Keratinocyte (primary cell): ENCODE measurements around the gene CLSTN2. TPM values are rescaled to one million over a fixed set of nuclear protein-coding genes. Genes with fewer than 3 reads are reported as not detected.

Experiments
- DNase-seq: peaks from one replicate; pipeline ENCODE4 v3.0.0-alpha.2; 2011; ENCODE audit warnings: low read depth, missing footprints, low spot score
- FAIRE-seq: peaks from 2 replicates; lab custom pipeline; 2011; peaks lifted over from hg19 to GRCh38; lab: Jason Lieb, UNC
- H2AFZ ChIP-seq: 2 replicates; pipeline ENCODE4 v1.6.0; 2012; ENCODE audit warnings: low read length, control low read depth, inconsistent platforms; ENCODE audit not compliant: control insufficient read depth
- H3K27ac ChIP-seq: 2 replicates; pipeline ENCODE4 v1.5.1; 2011; ENCODE audit warnings: low read length; ENCODE audit not compliant: control insufficient read depth, insufficient read depth
- H3K27me3 ChIP-seq: 3 replicates; pipeline ENCODE4 v1.6.0; 2011; ENCODE audit warnings: low read length; ENCODE audit not compliant: control insufficient read depth, insufficient read depth; ENCODE audit errors: extremely low read depth
- H3K36me3 ChIP-seq, 2 experiments: 2 replicates in 1 of 2; 3 replicates in 1 of 2; pipeline ENCODE4 v1.5.1; 2011; ENCODE audit warnings: low read length in 2 of 2, mild to moderate bottlenecking in 1 of 2; ENCODE audit not compliant: control insufficient read depth in 2 of 2, insufficient read depth in 2 of 2; ENCODE audit errors: extremely low read depth in 1 of 2
- H3K4me1 ChIP-seq: 3 replicates; pipeline ENCODE4 v1.5.1; 2011; ENCODE audit warnings: low read length; ENCODE audit not compliant: control insufficient read depth, insufficient read depth; ENCODE audit errors: extremely low read depth
- H3K4me2 ChIP-seq: 3 replicates; pipeline ENCODE4 v1.6.0; 2011; ENCODE audit warnings: low read depth, low read length; ENCODE audit not compliant: control insufficient read depth, insufficient read depth; ENCODE audit errors: extremely low read depth
- H3K4me3 ChIP-seq, 3 experiments: fragments of 200-600 bp in 1 of 3; sonication (generic) in 1 of 3; 2 replicates in 2 of 3; 3 replicates in 1 of 3; pipeline ENCODE4 v1.5.1; 2011 to 2016; ENCODE audit warnings: low read length in 3 of 3, mild to moderate bottlenecking in 3 of 3, control low read depth in 2 of 3, inconsistent platforms in 1 of 3, low read depth in 1 of 3, mixed read lengths in 1 of 3, mixed run types in 1 of 3, moderate library complexity in 1 of 3; ENCODE audit not compliant: control insufficient read depth in 2 of 3, insufficient read depth in 2 of 3; ENCODE audit errors: extremely low read depth in 1 of 3
- H3K79me2 ChIP-seq: 2 replicates; pipeline ENCODE4 v1.6.0; 2012; ENCODE audit warnings: low read length; ENCODE audit not compliant: control insufficient read depth, insufficient read depth
- H3K9ac ChIP-seq: 3 replicates; pipeline ENCODE4 v1.6.0; 2011; ENCODE audit warnings: low read length; ENCODE audit not compliant: control insufficient read depth, insufficient read depth; ENCODE audit errors: extremely low read depth
- H3K9me1 ChIP-seq: 3 replicates; pipeline ENCODE4 v1.6.0; 2011; ENCODE audit warnings: low read length; ENCODE audit not compliant: control insufficient read depth, insufficient read depth; ENCODE audit errors: extremely low read depth
- H3K9me3 ChIP-seq: 2 replicates; pipeline ENCODE4 v1.5.1; 2012; ENCODE audit warnings: low read depth, low read length; ENCODE audit not compliant: control insufficient read depth
- H4K20me1 ChIP-seq: 3 replicates; pipeline ENCODE4 v1.6.0; 2011; ENCODE audit warnings: low read length; ENCODE audit not compliant: control insufficient read depth, insufficient read depth; ENCODE audit errors: extremely low read depth
- CTCF ChIP-seq, 3 experiments: IDR thresholded peaks in 1 of 3; conservative IDR thresholded peaks in 1 of 3; optimal IDR thresholded peaks in 1 of 3; 2 replicates in 2 of 3; 3 replicates in 1 of 3; pipeline versions ENCODE3 to v1.5.1; 2011; ENCODE audit warnings: low read length in 3 of 3, mild to moderate bottlenecking in 3 of 3, moderate library complexity in 2 of 3, control low read depth in 1 of 3, inconsistent platforms in 1 of 3; ENCODE audit not compliant: insufficient read depth in 2 of 3; ENCODE audit errors: extremely low read depth in 1 of 3
- EZH2 ChIP-seq: IDR thresholded peaks from one replicate; pipeline ENCODE4 v1.6.1; 2012; ENCODE audit warnings: inconsistent platforms, mild to moderate bottlenecking, low read length, moderate library complexity
- dilution Hi-C: fragments of 300-500 bp; cut with MboI; formaldehyde crosslinking; loops from one replicate; pipeline ENCODE4 v1.7.0; 2020; ENCODE audit warnings: low sequenced_read_pairs; ENCODE audit not compliant: extremely low pct_ligation_motif_present
- polyA plus RNA-seq, 5 experiments: library from polyadenylated mRNA; depleted of rRNA in 3 of 5; stranded (reverse) in 3 of 5; stranded (forward) in 1 of 5; unstranded in 1 of 5; fragments of >200 nt; gene quantifications; 1 replicate in 1 of 5; 2 replicates in 3 of 5; 3 replicates in 1 of 5; pipeline versions ENCODE4 v1.2.1 to v1.2.3, GENCODE V29; 2011 to 2012; ENCODE audit warnings: missing spikeins in 2 of 5, low read depth in 1 of 5, low replicate concordance in 1 of 5

CLSTN2 gene
- polyA plus RNA-seq, 1 donor (not counting 4 experiments of a cell fraction or from before 2014, with no cell fraction given): 0.09 TPM

- dilution Hi-C loops: no loop called here
- no peaks in the 10 kb centered on the region for H3K9me3 ChIP-seq
- H3K9ac ChIP-seq: no peak overlapping the region
- peaks cover 10% of the 10 kb centered on the region for H3K4me1 ChIP-seq
- no peaks in the 10 kb centered on the region for H4K20me1 ChIP-seq
- H3K27me3 ChIP-seq: no peaks in the 10 kb centered on the region
- no peak overlapping the region for H3K4me3 ChIP-seq
- DNase-seq (no peak), FAIRE-seq (peak; percentile 82)
- H3K4me2 ChIP-seq: no peak overlapping the region
- no peak for TF ChIP-seq EZH2
- no peaks in the 10 kb centered on the region for H3K9me1 ChIP-seq
- peak overlapping the region; percentile 15 for H3K27ac ChIP-seq
- no peaks in the 10 kb centered on the region for H3K79me2 ChIP-seq
- H3K36me3 ChIP-seq: no peaks in the 10 kb centered on the region
- H2AFZ ChIP-seq: no peak overlapping the region
These were observed 409.7 kb downstream of the CLSTN2 start for GRCh38 chr3:140344601-140345205.

DNA sequence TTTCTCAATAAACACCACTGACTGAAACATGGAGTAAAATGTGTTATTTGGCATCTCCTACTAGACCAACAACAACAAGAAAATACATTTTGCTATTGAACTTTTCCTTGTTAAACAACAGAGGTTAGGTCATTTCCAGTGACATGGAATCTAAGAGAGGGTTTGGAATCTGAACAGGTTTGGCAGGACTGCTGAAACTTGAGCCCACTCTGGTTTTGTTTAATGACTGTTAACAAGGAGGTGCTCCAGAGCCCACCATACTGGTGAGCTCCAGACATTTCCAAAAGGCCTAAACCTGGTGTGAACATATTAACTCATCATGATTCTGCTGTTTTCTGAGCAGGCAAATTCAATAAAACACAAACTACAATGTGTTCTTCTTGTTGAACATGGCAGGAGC is 412.2 kb downstream of the CLSTN2 start:
- no peaks in the 10 kb centered on the region for H3K9me3 ChIP-seq
- no peaks in the 10 kb centered on the region for H3K9me1 ChIP-seq
- TF ChIP-seq CTCF (optimal IDR thresholded peaks at IDR 0.05 in 1 of 3, IDR thresholded peaks at IDR 0.05 in 1 of 3, conservative IDR thresholded peaks at IDR 0.05 in 1 of 3; ENCODE audit: extremely low read depth in 1 of 3, insufficient read depth in 2 of 3, low read length in 3 of 3) (no peak), EZH2 (no peak)
- no peak overlapping the region for H3K27ac ChIP-seq
- H3K36me3 ChIP-seq: no peaks in the 10 kb centered on the region
- no peak overlapping the region for H3K9ac ChIP-seq
- H3K27me3 ChIP-seq: no peaks in the 10 kb centered on the region
- dilution Hi-C loops: no loop called here
- H3K79me2 ChIP-seq: no peaks in the 10 kb centered on the region
- FAIRE-seq (no peak), DNase-seq (no peak)
- H3K4me3 ChIP-seq: no peak overlapping the region
- H2AFZ ChIP-seq: no peak overlapping the region
- no peaks in the 10 kb centered on the region for H4K20me1 ChIP-seq
- no peak overlapping the region for H3K4me2 ChIP-seq
- H3K4me1 ChIP-seq: peaks cover 10% of the 10 kb centered on the region

- Histone ChIP-seq H3K9me1 (no peaks in the 10 kb centered on the region), H3K4me3 (no peak overlapping the region), H3K9ac (no peak overlapping the region), H3K9me3 (no peaks in the 10 kb centered on the region), H4K20me1 (no peaks in the 10 kb centered on the region), H2AFZ (no peak overlapping the region), H3K4me2 (no peak overlapping the region), H3K4me1 (no peaks in the 10 kb centered on the region), H3K27me3 (no peaks in the 10 kb centered on the region), H3K27ac (no peak overlapping the region), H3K36me3 (no peaks in the 10 kb centered on the region), H3K79me2 (no peaks in the 10 kb centered on the region)
- dilution Hi-C loops: no loop called here
- TF ChIP-seq EZH2 (no peak), CTCF (optimal IDR thresholded peaks at IDR 0.05 in 1 of 3, IDR thresholded peaks at IDR 0.05 in 1 of 3, conservative IDR thresholded peaks at IDR 0.05 in 1 of 3; ENCODE audit: extremely low read depth in 1 of 3, insufficient read depth in 2 of 3, low read length in 3 of 3) (no peak)
- no peak for FAIRE-seq
- no peak for DNase-seq
These were observed 415.0 kb downstream of the CLSTN2 start for GRCh38 chr3:140349938-140350337.
